GM12878 (cell line): ENCODE measurements around the gene RAB21. TPM values are rescaled to one million over a fixed set of nuclear protein-coding genes. Genes with fewer than 3 reads are reported as not detected.

ENCODE experiments used
- ATAC-seq: fragments of 200-7000 bp; cut with Tn5 transposase; 3 replicates; pipeline ENCODE4 v1.9.1; 2020; ENCODE audit warnings: mild to moderate bottlenecking, moderate library complexity
- BruUV-seq: library from RNA; stranded (reverse); fragments of 400-500 nt; replicated peaks from 2 replicates; lab custom pipeline; 2021; lab: Mats Ljungman, UMichigan
- CTCF ChIA-PET: fragments of 300-600 bp; sonication (Branson Sonifier 250); formaldehyde crosslinking; extraction: SDS; loops from one replicate; lab custom pipeline; 2021; ENCODE audit warnings: inconsistent platforms; lab: Yijun Ruan, JAX
- POLR2A ChIA-PET: fragments of 350-600 bp; formaldehyde crosslinking; extraction: SDS; loops from one replicate; lab custom pipeline; 2021; ENCODE audit warnings: inconsistent platforms; lab: Charles Lee
- RAD21 ChIA-PET: fragments of 300-600 bp; sonication (Branson Sonifier 250); formaldehyde crosslinking; loops from one replicate; lab custom pipeline; 2023; ENCODE audit warnings: antibody characterized with exemption; ENCODE audit not compliant: unreplicated experiment; lab: Charles Lee
- SMC1A ChIA-PET: fragments of 300-600 bp; sonication (Branson Sonifier 250); formaldehyde crosslinking; loops from one replicate; lab custom pipeline; 2023; ENCODE audit not compliant: unreplicated experiment, uncharacterized antibody; lab: Charles Lee
- DNase-seq: peaks from one replicate; pipeline ENCODE4 v3.0.0-alpha.2; 2011; ENCODE audit warnings: low read depth, low spot score
- FAIRE-seq: peaks from 3 replicates; lab custom pipeline; 2011; peaks lifted over from hg19 to GRCh38; lab: Jason Lieb, UNC
- H2AFZ ChIP-seq: 2 replicates; pipeline ENCODE4 v1.6.0; 2011; ENCODE audit warnings: low read depth, low read length, control low read depth; ENCODE audit not compliant: control insufficient read depth
- H3K27ac ChIP-seq: 2 replicates; pipeline ENCODE4 v1.5.1; 2011; ENCODE audit warnings: control low read depth; ENCODE audit not compliant: control insufficient read depth, insufficient read depth
- H3K27me3 ChIP-seq, 2 experiments: replicated peaks in 1 of 2; 2 replicates each; pipeline versions ENCODE4 v1.6.0 to v1.6.1; 2011; ENCODE audit warnings: low read length in 1 of 2; ENCODE audit not compliant: control insufficient read depth in 2 of 2, insufficient read depth in 2 of 2
- H3K36me3 ChIP-seq, 2 experiments: 2 replicates each; pipeline ENCODE4 v1.5.1; 2011; ENCODE audit warnings: low read length in 1 of 2; ENCODE audit not compliant: control insufficient read depth in 2 of 2, insufficient read depth in 2 of 2
- H3K4me1 ChIP-seq: 2 replicates; pipeline ENCODE4 v1.6.1; 2011; ENCODE audit warnings: mild to moderate bottlenecking, low read length, moderate library complexity, mixed read lengths; ENCODE audit not compliant: control insufficient read depth, insufficient read depth
- H3K4me2 ChIP-seq: 2 replicates; pipeline ENCODE4 v1.6.0; 2011; ENCODE audit warnings: control low read depth; ENCODE audit not compliant: control insufficient read depth, insufficient read depth
- H3K4me3 ChIP-seq: fragments of 200-600 bp; sonication (generic); 2 replicates; pipeline ENCODE4 v1.5.1; 2016
- H3K79me2 ChIP-seq: 2 replicates; pipeline ENCODE4 v1.6.0; 2011; ENCODE audit warnings: low read length; ENCODE audit not compliant: control insufficient read depth, insufficient read depth
- H3K9ac ChIP-seq: 2 replicates; pipeline ENCODE4 v1.8.0; 2011; ENCODE audit warnings: low read length, control low read depth, mixed read lengths; ENCODE audit not compliant: control insufficient read depth, insufficient read depth
- H3K9me3 ChIP-seq: replicated peaks from 3 replicates; pipeline ENCODE4 v1.5.1; 2011; ENCODE audit warnings: mild to moderate bottlenecking, low read length; ENCODE audit not compliant: control insufficient read depth, insufficient read depth
- H4K20me1 ChIP-seq: 2 replicates; pipeline ENCODE4 v1.6.0; 2011; ENCODE audit not compliant: control insufficient read depth, insufficient read depth
- EED ChIP-seq: sonication (generic); IDR thresholded peaks from 2 replicates; pipeline ENCODE4 v1.6.1; 2016; ENCODE audit warnings: antibody characterized with exemption, low read depth
- MTA2 ChIP-seq: fragments of 450-650 bp; IDR thresholded peaks from 2 replicates; pipeline ENCODE4 v1.6.1; 2016; ENCODE audit warnings: low read depth, mild to moderate bottlenecking, moderate library complexity
- MYB ChIP-seq: fragments of 150-350 bp; IDR thresholded peaks from 2 replicates; pipeline ENCODE4 v1.6.1; 2014; ENCODE audit warnings: mild to moderate bottlenecking, low read depth, low read length, borderline replicate concordance
- RAD21 ChIP-seq: IDR thresholded peaks from 2 replicates; pipeline ENCODE4 v1.6.1; 2011; ENCODE audit warnings: mild to moderate bottlenecking, low read depth, low read length, moderate library complexity; ENCODE audit not compliant: insufficient read depth
- SMARCA5 ChIP-seq: fragments of 450-650 bp; IDR thresholded peaks from 2 replicates; pipeline ENCODE4 v1.6.1; 2017; ENCODE audit warnings: mild to moderate bottlenecking
- SUPT20H ChIP-seq: IDR thresholded peaks from 2 replicates; pipeline ENCODE4 v1.6.1; 2011; ENCODE audit warnings: low read depth, mild to moderate bottlenecking, low read length, moderate library complexity, borderline replicate concordance; ENCODE audit not compliant: control insufficient read depth
- USF1 ChIP-seq: IDR thresholded peaks from 2 replicates; pipeline ENCODE4 v1.6.1; 2011; ENCODE audit warnings: borderline replicate concordance, low read depth, mild to moderate bottlenecking, moderate library complexity, mixed read lengths, low read length; ENCODE audit not compliant: insufficient read depth; ENCODE audit errors: extremely low read length
- ZSCAN29 ChIP-seq: fragments of 450-650 bp; IDR thresholded peaks from 2 replicates; pipeline ENCODE4 v1.6.1; 2017; ENCODE audit warnings: mild to moderate bottlenecking, moderate library complexity
- WGBS: methylation state at CpG from one replicate; pipeline ENCODE4 v1.1.6; 2016; ENCODE audit warnings: low lambda C conversion rate; ENCODE audit not compliant: insufficient replicate concordance, insufficient coverage; ENCODE audit errors: missing lambda C conversion rate; 5-methylcytosine and 5-hydroxymethylcytosine counted together
- in situ Hi-C: fragments of 300-500 bp; cut with MboI; formaldehyde crosslinking; loops from 9 replicates; pipeline ENCODE4 v1.14.3; 2018; ENCODE audit warnings: mixed read lengths
- intact Hi-C: fragments of 100-400 bp; cut with micrococcal nuclease; formaldehyde crosslinking; loops from one replicate; pipeline ENCODE4 v1.14.2; 2022; ENCODE audit not compliant: unreplicated experiment
- polyA plus RNA-seq, 11 experiments: library from polyadenylated mRNA; depleted of rRNA in 4 of 11; unstranded in 6 of 11; stranded (reverse) in 5 of 11; fragments of >200 nt; fragmentation: Nextera tagmentation in 4 of 11; fragmentation: Illumina TruSeq in 1 of 11; extraction: Ambion mirVana in 4 of 11; extraction: Trizol in 1 of 11; gene quantifications; 1 replicate in 1 of 11; 2 replicates in 10 of 11; pipeline versions ENCODE4 v1.2.1 to v1.2.3, GENCODE V29; 2011 to 2016; ENCODE audit warnings: inconsistent platforms in 2 of 11, missing spikeins in 2 of 11, low read depth in 1 of 11
- total RNA-seq, 4 experiments: library from RNA; depleted of rRNA in 3 of 4; stranded (reverse); fragments of >200 nt in 3 of 4; fragmentation: Illumina TruSeq in 1 of 4; extraction: Trizol in 1 of 4; gene quantifications; 2 replicates each; pipeline versions ENCODE4 v1.2.1 to v1.2.3, GENCODE V29; 2013 to 2021

The RAB21 gene
- total and polyA plus RNA-seq, 10 of the 15 experiments (the other 5 are each of a cell fraction or from before 2014, with no cell fraction given) = 2.8 to 42.8 (median 16.1) TPM

- no peak for TF ChIP-seq SUPT20H
Observed at GRCh38 chr12:71790331-71790730, 35.7 kb downstream of the RAB21 start (continued).

- in situ Hi-C loops (no loop called here), intact Hi-C loops (no loop called here)
- ATAC-seq (no peak), DNase-seq (no peak), FAIRE-seq (no peak)
- H3K4me1 ChIP-seq = no peaks in the 10 kb centered on the region
- no TSS peak for BruUV-seq
- no peak overlapping the region for H3K27ac ChIP-seq
- no peaks in the 10 kb centered on the region for H3K27me3 ChIP-seq
- H4K20me1 ChIP-seq = no peaks in the 10 kb centered on the region
- ChIA-PET RAD21 (interaction anchor here (1.3 kb wide), 1 partner anchor 11 kb away, joined by 4 read pairs; no protein-coding TSS in a partner anchor), SMC1A (interaction anchor here (1.3 to 1.7 kb wide), 3 partner anchors 12 to 51 kb away, joined by 5 to 10 read pairs (median 7); no protein-coding TSS in a partner anchor), POLR2A (interaction anchor here (0.9 to 1.3 kb wide), 2 partner anchors 56 to 106 kb away, joined by 3 read pairs; partner anchors contain the start of gene TMEM19), CTCF (interaction anchor here (1.0 to 1.5 kb wide), 2 partner anchors 11 to 15 kb away, joined by 3 to 14 read pairs; no protein-coding TSS in a partner anchor)
- H3K4me3 ChIP-seq = no peak overlapping the region
- H3K36me3 ChIP-seq = peaks cover 2 to 4% of the 10 kb centered on the region in 2 experiments; a peak in 2 of 4 replicates
- WGBS = 87% methylated on average over 4 of the region's 4 CpGs
- no peaks in the 10 kb centered on the region for H3K9me3 ChIP-seq
- no peak for TF ChIP-seq EED
- no peak for TF ChIP-seq RAD21
- TF ChIP-seq MTA2 = no peak
- TF ChIP-seq SMARCA5 = no peak
- TF ChIP-seq ZSCAN29 = no peak
- TF ChIP-seq USF1 = no peak
- TF ChIP-seq MYB = no peak
- no peak overlapping the region for H3K4me2 ChIP-seq
- no peaks in the 10 kb centered on the region for H3K79me2 ChIP-seq
- no peak overlapping the region for H3K9ac ChIP-seq
- H2AFZ ChIP-seq = no peak overlapping the region
Observed at GRCh38 chr12:71791473-71792150, 36.9 kb downstream of the RAB21 start.
